Stomach smooth muscle (tissue), 2 donors: ENCODE measurements around the gene UMAD1.

Source experiments
- H3K27ac ChIP-seq: one replicate; pipeline ENCODE4 v1.7.0; 2013; ENCODE audit warnings: mild to moderate bottlenecking, low read length, inconsistent platforms
- H3K27me3 ChIP-seq, 2 donors: one replicate each; pipeline ENCODE4 v1.7.0; 2013; ENCODE audit warnings: low read length in 2 of 2; ENCODE audit not compliant: insufficient read depth in 2 of 2, control insufficient read depth in 1 of 2
- H3K36me3 ChIP-seq, 2 donors: one replicate each; pipeline ENCODE4 v1.7.0; 2013; ENCODE audit warnings: low read length in 2 of 2; ENCODE audit not compliant: control insufficient read depth in 2 of 2, insufficient read depth in 2 of 2
- H3K4me1 ChIP-seq: one replicate; pipeline ENCODE4 v1.7.0; 2013; ENCODE audit warnings: low read length; ENCODE audit not compliant: control insufficient read depth, insufficient read depth
- H3K4me3 ChIP-seq, 2 donors: one replicate each; pipeline ENCODE4 v1.7.0; 2013; ENCODE audit warnings: low read length in 2 of 2
- H3K9ac ChIP-seq, 2 donors: one replicate each; pipeline ENCODE4 v1.7.0; 2013; ENCODE audit warnings: low read length in 2 of 2, mild to moderate bottlenecking in 1 of 2
- H3K9me3 ChIP-seq, 2 donors: one replicate each; pipeline ENCODE4 v1.7.0; 2013; ENCODE audit warnings: low read length in 2 of 2; ENCODE audit not compliant: control insufficient read depth in 2 of 2
- donor health status: healthy.
- donor health status: Pancreatic carcinoma.

The UMAD1 gene

DNA sequence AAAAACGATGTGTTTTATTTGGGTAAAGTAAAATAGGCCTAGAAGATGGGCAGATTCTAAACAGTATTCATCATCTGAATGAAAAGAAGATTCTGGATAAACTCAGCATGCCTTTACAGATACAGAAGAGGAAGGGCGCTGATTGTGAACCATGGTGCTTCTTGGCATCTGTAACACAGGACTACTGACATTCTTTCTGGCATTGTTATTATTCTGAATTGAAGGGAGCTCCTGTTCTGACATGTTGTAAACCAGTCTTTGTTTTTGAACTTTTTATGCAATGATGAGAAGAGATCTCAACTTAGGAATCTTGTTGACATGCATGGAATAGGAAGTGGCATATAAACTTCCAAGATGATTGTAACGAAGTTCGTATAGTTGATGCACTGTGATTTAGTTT lies 64.3 kb downstream of the UMAD1 start:
- Histone ChIP-seq H3K27ac (no peak overlapping the region), H3K27me3 (no peaks in the 10 kb centered on the region), H3K4me3 (no peak overlapping the region), H3K9ac (no peak overlapping the region), H3K4me1 (peaks cover 4% of the 10 kb centered on the region), H3K36me3 (no peaks in the 10 kb centered on the region), H3K9me3 (no peaks in the 10 kb centered on the region)

GRCh38 chr7:7705318-7705717 lies 64.8 kb downstream of the UMAD1 start:
- Histone ChIP-seq H3K36me3 (no peaks in the 10 kb centered on the region), H3K9ac (no peak overlapping the region), H3K27me3 (no peaks in the 10 kb centered on the region), H3K4me3 (no peak overlapping the region), H3K4me1 (peaks cover 4% of the 10 kb centered on the region), H3K9me3 (no peaks in the 10 kb centered on the region), H3K27ac (no peak overlapping the region)

DNA sequence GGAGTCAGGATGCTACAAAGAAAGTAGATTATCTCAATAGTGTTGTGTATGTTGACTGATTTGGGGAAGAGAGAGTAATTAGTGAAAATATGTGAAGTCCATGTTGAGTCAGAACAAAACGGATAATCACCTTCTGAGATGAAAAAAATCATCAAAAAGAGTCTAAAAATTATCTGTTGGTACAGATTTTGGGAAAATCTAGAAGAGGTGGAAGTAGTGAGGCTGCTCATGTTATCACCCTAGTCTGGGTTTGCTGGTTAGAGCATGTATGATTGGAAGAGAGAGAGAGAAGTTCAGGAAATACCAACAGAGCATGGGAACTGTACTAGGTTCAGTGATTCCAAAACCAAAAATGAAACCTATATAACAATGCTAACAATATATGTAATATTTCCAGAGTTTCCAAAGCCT lies 65.6 kb downstream of the UMAD1 start:
- Histone ChIP-seq H3K27ac (no peak overlapping the region), H3K4me3 (no peak overlapping the region), H3K27me3 (no peaks in the 10 kb centered on the region), H3K9me3 (no peaks in the 10 kb centered on the region), H3K36me3 (no peaks in the 10 kb centered on the region), H3K4me1 (peaks cover 4% of the 10 kb centered on the region), H3K9ac (no peak overlapping the region)

DNA sequence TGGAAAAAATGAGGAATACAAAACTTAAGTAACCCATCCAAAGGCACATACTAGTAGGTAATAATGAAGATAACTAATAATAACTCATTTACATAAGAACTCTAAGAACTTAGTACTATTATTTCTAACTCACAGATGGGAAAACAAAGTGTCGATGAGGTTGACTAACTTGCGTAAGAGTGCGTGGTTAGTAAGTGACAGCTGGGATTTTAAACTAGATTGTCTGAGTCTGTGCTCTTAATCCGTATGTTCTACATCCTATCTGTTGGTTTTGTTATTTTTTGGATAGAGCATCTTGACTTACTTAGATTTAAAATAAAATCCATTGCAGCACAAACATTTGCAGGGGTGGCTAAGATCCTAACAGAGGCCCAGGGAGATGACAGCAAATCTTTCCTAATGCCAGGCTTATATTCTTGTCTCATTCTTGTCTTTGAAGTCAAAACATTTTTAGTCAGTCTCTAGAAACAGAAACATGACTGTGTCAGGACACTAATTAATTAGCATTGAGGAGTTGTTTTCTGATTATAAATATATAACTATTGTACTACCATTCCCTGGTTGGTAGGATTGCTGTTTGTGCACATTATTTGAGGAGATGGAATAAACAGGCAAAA lies 66.1 kb downstream of the UMAD1 start:
- H3K27ac ChIP-seq, result no peak overlapping the region
- no peak overlapping the region for H3K9ac ChIP-seq
- H3K27me3 ChIP-seq, result no peaks in the 10 kb centered on the region
- H3K4me1 ChIP-seq, result peaks cover 4% of the 10 kb centered on the region
- no peak overlapping the region for H3K4me3 ChIP-seq
- no peaks in the 10 kb centered on the region for H3K36me3 ChIP-seq
- H3K9me3 ChIP-seq, result no peaks in the 10 kb centered on the region

GRCh38 chr7:7707246-7707645 lies 66.7 kb downstream of the UMAD1 start:
- H3K4me3 ChIP-seq, result peak overlapping the region in 1 of 2 donors; percentile 16
- H3K36me3 ChIP-seq, result no peaks in the 10 kb centered on the region
- H3K27me3 ChIP-seq, result no peaks in the 10 kb centered on the region
- H3K27ac ChIP-seq, result no peak overlapping the region
- H3K9ac ChIP-seq, result no peak overlapping the region
- H3K9me3 ChIP-seq, result no peaks in the 10 kb centered on the region
- peaks cover 4% of the 10 kb centered on the region for H3K4me1 ChIP-seq

- Histone ChIP-seq H3K36me3 (no peaks in the 10 kb centered on the region), H3K9ac (no peak overlapping the region), H3K4me3 (no peak overlapping the region), H3K4me1 (peaks cover 2% of the 10 kb centered on the region), H3K27ac (no peak overlapping the region), H3K27me3 (no peaks in the 10 kb centered on the region), H3K9me3 (no peaks in the 10 kb centered on the region)
Measured at GRCh38 chr7:7707806-7708205, 67.3 kb downstream of the UMAD1 start.

DNA sequence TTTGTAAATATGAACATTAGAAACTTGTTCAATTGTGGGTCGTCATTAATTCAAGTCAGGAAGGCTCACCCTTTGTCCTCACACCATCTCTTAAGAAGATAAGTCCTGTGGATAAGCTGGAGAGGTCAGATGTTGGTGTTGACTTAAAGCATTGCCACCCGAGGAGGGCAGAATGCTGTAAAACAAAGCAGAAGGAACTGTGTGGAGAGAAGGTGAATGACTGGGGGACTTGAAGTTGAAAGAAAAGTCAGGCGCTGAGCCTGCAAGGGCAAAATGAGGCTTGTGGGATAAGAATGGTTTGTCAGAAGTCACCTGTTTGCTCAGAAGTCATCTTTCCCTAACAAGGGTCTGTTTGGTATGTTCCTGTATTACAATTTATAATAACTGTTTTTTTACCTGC lies 68.7 kb downstream of the UMAD1 start:
- Histone ChIP-seq H3K27ac (no peak overlapping the region), H3K9me3 (no peaks in the 10 kb centered on the region), H3K27me3 (no peaks in the 10 kb centered on the region), H3K4me3 (no peak overlapping the region), H3K4me1 (no peaks in the 10 kb centered on the region), H3K9ac (no peak overlapping the region), H3K36me3 (no peaks in the 10 kb centered on the region)

- Histone ChIP-seq H3K36me3 (no peaks in the 10 kb centered on the region), H3K9me3 (no peaks in the 10 kb centered on the region), H3K27ac (no peak overlapping the region), H3K4me1 (no peaks in the 10 kb centered on the region), H3K4me3 (no peak overlapping the region), H3K9ac (no peak overlapping the region), H3K27me3 (no peaks in the 10 kb centered on the region)
Measured at GRCh38 chr7:7710469-7710868, 69.9 kb downstream of the UMAD1 start.

- Histone ChIP-seq H3K4me3 (no peak overlapping the region), H3K4me1 (no peaks in the 10 kb centered on the region), H3K27me3 (no peaks in the 10 kb centered on the region), H3K27ac (no peak overlapping the region), H3K9ac (no peak overlapping the region), H3K36me3 (no peaks in the 10 kb centered on the region), H3K9me3 (no peaks in the 10 kb centered on the region)
Measured at GRCh38 chr7:7713730-7714129, 73.2 kb downstream of the UMAD1 start.

- H3K9me3 ChIP-seq, result no peaks in the 10 kb centered on the region
- H3K27ac ChIP-seq, result no peak within 1 kb of the TSS
- H3K4me1 ChIP-seq, result no peaks in the 10 kb centered on the region
- H3K4me3 ChIP-seq, result no peak within 1 kb of the TSS
- no peak within 1 kb of the TSS for H3K9ac ChIP-seq
- H3K27me3 ChIP-seq, result no peaks in the 10 kb centered on the region
- no peaks in the 10 kb centered on the region for H3K36me3 ChIP-seq
Measured at GRCh38 chr7:7718492-7718891, 77.9 kb downstream of the UMAD1 start, which contains the start of gene RPA3. RPA3 (minus strand) TSS chr7:7718607; CDS start chr7:7640418, 78,189 bp downstream.

GRCh38 chr7:7719236-7719635 lies 78.7 kb downstream of the UMAD1 start:
- Histone ChIP-seq H3K36me3 (no peaks in the 10 kb centered on the region), H3K27ac (no peak overlapping the region), H3K4me1 (no peaks in the 10 kb centered on the region), H3K9me3 (no peaks in the 10 kb centered on the region), H3K9ac (no peak overlapping the region), H3K27me3 (no peaks in the 10 kb centered on the region), H3K4me3 (no peak overlapping the region)
